Gastrocnemius medialis (tissue), 4 donors: ENCODE results near the gene XXYLT1.

ENCODE experiments used
- POLR2A ChIP-seq, 2 donors: fragments of 450-650 bp; IDR thresholded peaks; one replicate each; pipeline ENCODE4 v1.6.1; 2017; ENCODE audit warnings: antibody characterized with exemption in 2 of 2, mild to moderate bottlenecking in 2 of 2, moderate library complexity in 2 of 2
- TF ChIP-seq, protein P1 (sequence below), 5 experiments: fragments of 450-650 bp in 3 of 5; fragments of 200-600 bp in 2 of 5; sonication (generic) in 2 of 5; IDR thresholded peaks in 4 of 5; conservative IDR thresholded peaks in 1 of 5; 1 replicate in 4 of 5; 2 replicates in 1 of 5; pipeline ENCODE4 v1.5.1; 2016 to 2019; ENCODE audit warnings: antibody characterized with exemption in 5 of 5, mild to moderate bottlenecking in 3 of 5, moderate library complexity in 3 of 5

GRCh38 chr3:195162033-195162669 is 108.8 kb downstream of the XXYLT1 start:
- no peak for TF ChIP-seq POLR2A (IDR thresholded peaks at IDR 0.05)
- TF ChIP-seq, protein P1, sequence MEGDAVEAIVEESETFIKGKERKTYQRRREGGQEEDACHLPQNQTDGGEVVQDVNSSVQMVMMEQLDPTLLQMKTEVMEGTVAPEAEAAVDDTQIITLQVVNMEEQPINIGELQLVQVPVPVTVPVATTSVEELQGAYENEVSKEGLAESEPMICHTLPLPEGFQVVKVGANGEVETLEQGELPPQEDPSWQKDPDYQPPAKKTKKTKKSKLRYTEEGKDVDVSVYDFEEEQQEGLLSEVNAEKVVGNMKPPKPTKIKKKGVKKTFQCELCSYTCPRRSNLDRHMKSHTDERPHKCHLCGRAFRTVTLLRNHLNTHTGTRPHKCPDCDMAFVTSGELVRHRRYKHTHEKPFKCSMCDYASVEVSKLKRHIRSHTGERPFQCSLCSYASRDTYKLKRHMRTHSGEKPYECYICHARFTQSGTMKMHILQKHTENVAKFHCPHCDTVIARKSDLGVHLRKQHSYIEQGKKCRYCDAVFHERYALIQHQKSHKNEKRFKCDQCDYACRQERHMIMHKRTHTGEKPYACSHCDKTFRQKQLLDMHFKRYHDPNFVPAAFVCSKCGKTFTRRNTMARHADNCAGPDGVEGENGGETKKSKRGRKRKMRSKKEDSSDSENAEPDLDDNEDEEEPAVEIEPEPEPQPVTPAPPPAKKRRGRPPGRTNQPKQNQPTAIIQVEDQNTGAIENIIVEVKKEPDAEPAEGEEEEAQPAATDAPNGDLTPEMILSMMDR (IDR thresholded peaks at IDR 0.05 in 4 of 5, conservative IDR thresholded peaks at IDR 0.05 in 1 of 5): no peak
